Measurements from ENCODE around the gene ZNF431. TPM values are rescaled to one million over a fixed set of nuclear protein-coding genes. Genes with fewer than 3 reads are reported as not detected.

Gene ZNF431
- total and polyA plus RNA-seq, 2 experiments from 2014 or later = 18.0 to 47.5 TPM

DNA sequence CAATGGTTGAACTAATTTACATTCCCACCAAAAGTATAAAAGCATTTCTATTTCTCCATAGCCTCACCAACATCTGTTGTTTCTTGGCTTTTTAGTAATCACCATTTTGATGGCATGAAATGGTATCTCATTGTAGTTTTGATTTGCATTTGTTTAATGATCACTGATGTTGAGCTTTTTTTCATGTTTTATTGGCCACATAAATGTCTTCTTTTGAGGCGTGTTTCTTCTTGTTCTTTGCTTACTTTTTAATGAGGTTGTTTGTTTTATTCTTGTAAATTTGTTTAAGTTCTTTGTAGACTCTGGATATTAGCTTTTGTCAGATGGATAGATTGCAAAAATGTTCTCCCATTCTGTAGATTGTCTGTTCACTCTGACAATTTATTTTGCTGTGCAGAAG lies 31.7 kb upstream of the ZNF431 start:
- peaks cover 7% of the 10 kb centered on the region; the same call in 2 of the 3 replicates for H3K9me3 Mint-ChIP-seq
- peaks cover 44% of the 10 kb centered on the region for H3K36me3 Mint-ChIP-seq (ENCODE audit: low read depth)
- no peaks in the 10 kb centered on the region; the same call in 1 of the 2 replicates for H3K36me3 ChIP-seq (ENCODE audit: insufficient read depth)

More for the DNA sequence above, 31.7 kb upstream of the ZNF431 start:
- no peak overlapping the region for H3K27ac ChIP-seq (ENCODE audit: low read depth)
- ATAC-seq (no peak), DNase-seq (ENCODE audit: low spot score) (no peak)
- H3K9me2 ChIP-seq (ENCODE audit: insufficient read depth) = no peaks in the 10 kb centered on the region
- H3K27ac Mint-ChIP-seq = no peak overlapping the region
- H3K4me1 Mint-ChIP-seq = no peaks in the 10 kb centered on the region
- H3K4me3 ChIP-seq = no peak overlapping the region
- H3K4me2 ChIP-seq = no peak overlapping the region
- H3K27me3 ChIP-seq (ENCODE audit: insufficient read depth) = no peaks in the 10 kb centered on the region
- H2AFZ ChIP-seq = no peak overlapping the region
- no peak overlapping the region for H3K4me3 Mint-ChIP-seq
- H3K4me1 ChIP-seq (ENCODE audit: insufficient read depth) = no peaks in the 10 kb centered on the region
- peaks cover 2% of the 10 kb centered on the region for H3K27me3 Mint-ChIP-seq (ENCODE audit: insufficient read depth, low read depth, poor library complexity)
- no peaks in the 10 kb centered on the region for H3F3A ChIP-seq (replicated peaks; ENCODE audit: low read depth)
- H4K20me1 ChIP-seq (replicated peaks; ENCODE audit: insufficient read depth) = no peaks in the 10 kb centered on the region; the same call in 1 of the 2 replicates
- H3K79me2 ChIP-seq (replicated peaks; ENCODE audit: insufficient read depth) = peaks cover 21% of the 10 kb centered on the region
- no peak for TF ChIP-seq ZNF114 (CRISPR knock-in tag; IDR thresholded peaks at IDR 0.05)
- TF ChIP-seq STAT1 (IDR thresholded peaks at IDR 0.05; ENCODE audit: unreplicated experiment) = no peak
- no peak for TF ChIP-seq JUNB (IDR thresholded peaks at IDR 0.05; ENCODE audit: unreplicated experiment)
- TF ChIP-seq, protein P1, sequence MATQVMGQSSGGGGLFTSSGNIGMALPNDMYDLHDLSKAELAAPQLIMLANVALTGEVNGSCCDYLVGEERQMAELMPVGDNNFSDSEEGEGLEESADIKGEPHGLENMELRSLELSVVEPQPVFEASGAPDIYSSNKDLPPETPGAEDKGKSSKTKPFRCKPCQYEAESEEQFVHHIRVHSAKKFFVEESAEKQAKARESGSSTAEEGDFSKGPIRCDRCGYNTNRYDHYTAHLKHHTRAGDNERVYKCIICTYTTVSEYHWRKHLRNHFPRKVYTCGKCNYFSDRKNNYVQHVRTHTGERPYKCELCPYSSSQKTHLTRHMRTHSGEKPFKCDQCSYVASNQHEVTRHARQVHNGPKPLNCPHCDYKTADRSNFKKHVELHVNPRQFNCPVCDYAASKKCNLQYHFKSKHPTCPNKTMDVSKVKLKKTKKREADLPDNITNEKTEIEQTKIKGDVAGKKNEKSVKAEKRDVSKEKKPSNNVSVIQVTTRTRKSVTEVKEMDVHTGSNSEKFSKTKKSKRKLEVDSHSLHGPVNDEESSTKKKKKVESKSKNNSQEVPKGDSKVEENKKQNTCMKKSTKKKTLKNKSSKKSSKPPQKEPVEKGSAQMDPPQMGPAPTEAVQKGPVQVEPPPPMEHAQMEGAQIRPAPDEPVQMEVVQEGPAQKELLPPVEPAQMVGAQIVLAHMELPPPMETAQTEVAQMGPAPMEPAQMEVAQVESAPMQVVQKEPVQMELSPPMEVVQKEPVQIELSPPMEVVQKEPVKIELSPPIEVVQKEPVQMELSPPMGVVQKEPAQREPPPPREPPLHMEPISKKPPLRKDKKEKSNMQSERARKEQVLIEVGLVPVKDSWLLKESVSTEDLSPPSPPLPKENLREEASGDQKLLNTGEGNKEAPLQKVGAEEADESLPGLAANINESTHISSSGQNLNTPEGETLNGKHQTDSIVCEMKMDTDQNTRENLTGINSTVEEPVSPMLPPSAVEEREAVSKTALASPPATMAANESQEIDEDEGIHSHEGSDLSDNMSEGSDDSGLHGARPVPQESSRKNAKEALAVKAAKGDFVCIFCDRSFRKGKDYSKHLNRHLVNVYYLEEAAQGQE (IDR thresholded peaks at IDR 0.05; ENCODE audit: unreplicated experiment) = no peak
- no peak for TF ChIP-seq NANOG (IDR thresholded peaks at IDR 0.05; ENCODE audit: borderline replicate concordance)
- TF ChIP-seq, protein P2, sequence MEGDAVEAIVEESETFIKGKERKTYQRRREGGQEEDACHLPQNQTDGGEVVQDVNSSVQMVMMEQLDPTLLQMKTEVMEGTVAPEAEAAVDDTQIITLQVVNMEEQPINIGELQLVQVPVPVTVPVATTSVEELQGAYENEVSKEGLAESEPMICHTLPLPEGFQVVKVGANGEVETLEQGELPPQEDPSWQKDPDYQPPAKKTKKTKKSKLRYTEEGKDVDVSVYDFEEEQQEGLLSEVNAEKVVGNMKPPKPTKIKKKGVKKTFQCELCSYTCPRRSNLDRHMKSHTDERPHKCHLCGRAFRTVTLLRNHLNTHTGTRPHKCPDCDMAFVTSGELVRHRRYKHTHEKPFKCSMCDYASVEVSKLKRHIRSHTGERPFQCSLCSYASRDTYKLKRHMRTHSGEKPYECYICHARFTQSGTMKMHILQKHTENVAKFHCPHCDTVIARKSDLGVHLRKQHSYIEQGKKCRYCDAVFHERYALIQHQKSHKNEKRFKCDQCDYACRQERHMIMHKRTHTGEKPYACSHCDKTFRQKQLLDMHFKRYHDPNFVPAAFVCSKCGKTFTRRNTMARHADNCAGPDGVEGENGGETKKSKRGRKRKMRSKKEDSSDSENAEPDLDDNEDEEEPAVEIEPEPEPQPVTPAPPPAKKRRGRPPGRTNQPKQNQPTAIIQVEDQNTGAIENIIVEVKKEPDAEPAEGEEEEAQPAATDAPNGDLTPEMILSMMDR (conservative IDR thresholded peaks at IDR 0.05; ENCODE audit: low read depth in 2 of 2) = no peak
- TF ChIP-seq, protein P3, sequence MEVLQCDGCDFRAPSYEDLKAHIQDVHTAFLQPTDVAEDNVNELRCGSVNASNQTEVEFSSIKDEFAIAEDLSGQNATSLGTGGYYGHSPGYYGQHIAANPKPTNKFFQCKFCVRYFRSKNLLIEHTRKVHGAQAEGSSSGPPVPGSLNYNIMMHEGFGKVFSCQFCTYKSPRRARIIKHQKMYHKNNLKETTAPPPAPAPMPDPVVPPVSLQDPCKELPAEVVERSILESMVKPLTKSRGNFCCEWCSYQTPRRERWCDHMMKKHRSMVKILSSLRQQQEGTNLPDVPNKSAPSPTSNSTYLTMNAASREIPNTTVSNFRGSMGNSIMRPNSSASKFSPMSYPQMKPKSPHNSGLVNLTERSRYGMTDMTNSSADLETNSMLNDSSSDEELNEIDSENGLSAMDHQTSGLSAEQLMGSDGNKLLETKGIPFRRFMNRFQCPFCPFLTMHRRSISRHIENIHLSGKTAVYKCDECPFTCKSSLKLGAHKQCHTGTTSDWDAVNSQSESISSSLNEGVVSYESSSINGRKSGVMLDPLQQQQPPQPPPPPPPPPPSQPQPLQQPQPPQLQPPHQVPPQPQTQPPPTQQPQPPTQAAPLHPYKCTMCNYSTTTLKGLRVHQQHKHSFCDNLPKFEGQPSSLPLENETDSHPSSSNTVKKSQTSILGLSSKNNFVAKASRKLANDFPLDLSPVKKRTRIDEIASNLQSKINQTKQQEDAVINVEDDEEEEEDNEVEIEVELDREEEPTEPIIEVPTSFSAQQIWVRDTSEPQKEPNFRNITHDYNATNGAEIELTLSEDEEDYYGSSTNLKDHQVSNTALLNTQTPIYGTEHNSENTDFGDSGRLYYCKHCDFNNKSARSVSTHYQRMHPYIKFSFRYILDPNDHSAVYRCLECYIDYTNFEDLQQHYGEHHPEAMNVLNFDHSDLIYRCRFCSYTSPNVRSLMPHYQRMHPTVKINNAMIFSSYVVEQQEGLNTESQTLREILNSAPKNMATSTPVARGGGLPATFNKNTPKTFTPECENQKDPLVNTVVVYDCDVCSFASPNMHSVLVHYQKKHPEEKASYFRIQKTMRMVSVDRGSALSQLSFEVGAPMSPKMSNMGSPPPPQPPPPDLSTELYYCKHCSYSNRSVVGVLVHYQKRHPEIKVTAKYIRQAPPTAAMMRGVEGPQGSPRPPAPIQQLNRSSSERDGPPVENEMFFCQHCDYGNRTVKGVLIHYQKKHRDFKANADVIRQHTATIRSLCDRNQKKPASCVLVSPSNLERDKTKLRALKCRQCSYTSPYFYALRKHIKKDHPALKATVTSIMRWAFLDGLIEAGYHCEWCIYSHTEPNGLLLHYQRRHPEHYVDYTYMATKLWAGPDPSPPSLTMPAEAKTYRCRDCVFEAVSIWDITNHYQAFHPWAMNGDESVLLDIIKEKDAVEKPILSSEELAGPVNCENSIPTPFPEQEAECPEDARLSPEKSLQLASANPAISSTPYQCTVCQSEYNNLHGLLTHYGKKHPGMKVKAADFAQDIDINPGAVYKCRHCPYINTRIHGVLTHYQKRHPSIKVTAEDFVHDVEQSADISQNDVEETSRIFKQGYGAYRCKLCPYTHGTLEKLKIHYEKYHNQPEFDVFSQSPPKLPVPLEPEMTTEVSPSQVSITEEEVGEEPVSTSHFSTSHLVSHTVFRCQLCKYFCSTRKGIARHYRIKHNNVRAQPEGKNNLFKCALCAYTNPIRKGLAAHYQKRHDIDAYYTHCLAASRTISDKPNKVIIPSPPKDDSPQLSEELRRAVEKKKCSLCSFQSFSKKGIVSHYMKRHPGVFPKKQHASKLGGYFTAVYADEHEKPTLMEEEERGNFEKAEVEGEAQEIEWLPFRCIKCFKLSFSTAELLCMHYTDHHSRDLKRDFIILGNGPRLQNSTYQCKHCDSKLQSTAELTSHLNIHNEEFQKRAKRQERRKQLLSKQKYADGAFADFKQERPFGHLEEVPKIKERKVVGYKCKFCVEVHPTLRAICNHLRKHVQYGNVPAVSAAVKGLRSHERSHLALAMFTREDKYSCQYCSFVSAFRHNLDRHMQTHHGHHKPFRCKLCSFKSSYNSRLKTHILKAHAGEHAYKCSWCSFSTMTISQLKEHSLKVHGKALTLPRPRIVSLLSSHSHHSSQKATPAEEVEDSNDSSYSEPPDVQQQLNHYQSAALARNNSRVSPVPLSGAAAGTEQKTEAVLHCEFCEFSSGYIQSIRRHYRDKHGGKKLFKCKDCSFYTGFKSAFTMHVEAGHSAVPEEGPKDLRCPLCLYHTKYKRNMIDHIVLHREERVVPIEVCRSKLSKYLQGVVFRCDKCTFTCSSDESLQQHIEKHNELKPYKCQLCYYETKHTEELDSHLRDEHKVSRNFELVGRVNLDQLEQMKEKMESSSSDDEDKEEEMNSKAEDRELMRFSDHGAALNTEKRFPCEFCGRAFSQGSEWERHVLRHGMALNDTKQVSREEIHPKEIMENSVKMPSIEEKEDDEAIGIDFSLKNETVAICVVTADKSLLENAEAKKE (CRISPR knock-in tag; IDR thresholded peaks at IDR 0.05) = no peak
- no peak for TF ChIP-seq POLR2AphosphoS5 (IDR thresholded peaks at IDR 0.05; ENCODE audit: low read depth)
- TF ChIP-seq EZH2 (IDR thresholded peaks at IDR 0.05; ENCODE audit: low read depth, unreplicated experiment) = no peak
- TF ChIP-seq EZH2phosphoT487 (IDR thresholded peaks at IDR 0.05; ENCODE audit: unreplicated experiment) = no peak
- TF ChIP-seq ZNF331 (CRISPR knock-in tag; IDR thresholded peaks at IDR 0.05; ENCODE audit: low read depth) = no peak
- TF ChIP-seq, protein P4, sequence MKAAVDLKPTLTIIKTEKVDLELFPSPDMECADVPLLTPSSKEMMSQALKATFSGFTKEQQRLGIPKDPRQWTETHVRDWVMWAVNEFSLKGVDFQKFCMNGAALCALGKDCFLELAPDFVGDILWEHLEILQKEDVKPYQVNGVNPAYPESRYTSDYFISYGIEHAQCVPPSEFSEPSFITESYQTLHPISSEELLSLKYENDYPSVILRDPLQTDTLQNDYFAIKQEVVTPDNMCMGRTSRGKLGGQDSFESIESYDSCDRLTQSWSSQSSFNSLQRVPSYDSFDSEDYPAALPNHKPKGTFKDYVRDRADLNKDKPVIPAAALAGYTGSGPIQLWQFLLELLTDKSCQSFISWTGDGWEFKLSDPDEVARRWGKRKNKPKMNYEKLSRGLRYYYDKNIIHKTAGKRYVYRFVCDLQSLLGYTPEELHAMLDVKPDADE (IDR thresholded peaks at IDR 0.05) = no peak
- TF ChIP-seq CREB1 (CRISPR knock-in tag; IDR thresholded peaks at IDR 0.05; ENCODE audit: low read depth) = no peak
